Medulla oblongata (tissue), 1 donor: ENCODE data around the gene TANC1.
"Not testable (repeated sequence)": the region's sequence is repeated elsewhere in the genome, so short reads cannot be mapped to it uniquely, and the experiment has no call there.

Source experiments
- DNase-seq: peaks from one replicate; pipeline ENCODE4 v3.0.0-alpha.2; 2015; ENCODE audit errors: extremely low spot score

Gene TANC1

GRCh38 chr2:159140070-159140769 lies 171.8 kb downstream of the TANC1 start:
- no peak for DNase-seq

- not testable (repeated sequence) for DNase-seq
Observed at GRCh38 chr2:159140821-159141220, 172.4 kb downstream of the TANC1 start.

- no peak for DNase-seq
Observed at GRCh38 chr2:159144776-159145614, 176.6 kb downstream of the TANC1 start.

- no peak for DNase-seq
Observed at GRCh38 chr2:159145745-159146354, 177.4 kb downstream of the TANC1 start.

- DNase-seq, result no peak
Observed at GRCh38 chr2:159146996-159147666, 178.7 kb downstream of the TANC1 start.

GRCh38 chr2:159147690-159148089 lies 179.2 kb downstream of the TANC1 start:
- no peak for DNase-seq

GRCh38 chr2:159148901-159149300 lies 180.5 kb downstream of the TANC1 start:
- no peak for DNase-seq

- no peak for DNase-seq
Observed at GRCh38 chr2:159149747-159150146, 181.3 kb downstream of the TANC1 start.

- DNase-seq, result no peak
Observed at GRCh38 chr2:159150280-159150746, 181.9 kb downstream of the TANC1 start.

- DNase-seq, result no peak
Observed at GRCh38 chr2:159151198-159152127, 183.0 kb downstream of the TANC1 start.

GRCh38 chr2:159152128-159152778 lies 183.8 kb downstream of the TANC1 start:
- DNase-seq, result no peak

- no peak for DNase-seq
Observed at GRCh38 chr2:159153063-159153462, 184.6 kb downstream of the TANC1 start.

- DNase-seq, result no peak
Observed at GRCh38 chr2:159153463-159153862, 185.0 kb downstream of the TANC1 start.

- no peak for DNase-seq
Observed at GRCh38 chr2:159153951-159154350, 185.5 kb downstream of the TANC1 start.

GRCh38 chr2:159154366-159154765 lies 185.9 kb downstream of the TANC1 start:
- DNase-seq, result no peak

- no peak for DNase-seq
Observed at GRCh38 chr2:159155320-159155719, 186.9 kb downstream of the TANC1 start.

- no peak for DNase-seq
Observed at GRCh38 chr2:159155791-159156190, 187.4 kb downstream of the TANC1 start.

GRCh38 chr2:159156834-159157233 lies 188.4 kb downstream of the TANC1 start:
- DNase-seq, result no peak

- no peak for DNase-seq
Observed at GRCh38 chr2:159157361-159158209, 189.1 kb downstream of the TANC1 start.
